HL-60 (cell line): ENCODE results near the gene MACC1.

Experiments
- DNase-seq, 2 experiments: peaks; one replicate each; pipeline ENCODE4 v3.0.0-alpha.2; 2010 to 2020; ENCODE audit warnings: low read depth in 1 of 2, low spot score in 1 of 2
- H3K27ac ChIP-seq: fragments of 250-450 bp; sonication (Bioruptor Pico); replicated peaks from 2 replicates; pipeline ENCODE4 v1.5.1; 2020; ENCODE audit warnings: mild to moderate bottlenecking, moderate library complexity
- H3K27me3 ChIP-seq: fragments of 250-450 bp; sonication (Bioruptor Pico); 2 replicates; pipeline ENCODE4 v1.5.1; 2021; ENCODE audit warnings: mild to moderate bottlenecking, moderate library complexity; ENCODE audit not compliant: insufficient read depth, poor library complexity, severe bottlenecking
- H3K4me3 ChIP-seq: replicated peaks from 2 replicates; pipeline ENCODE4 v1.5.1; 2011; ENCODE audit warnings: mild to moderate bottlenecking, control low read depth, low read length; ENCODE audit not compliant: insufficient read depth
- GABPA ChIP-seq: IDR thresholded peaks from 2 replicates; pipeline ENCODE4 v1.6.1; 2012; ENCODE audit warnings: low read depth
- POLR2AphosphoS5 ChIP-seq: IDR thresholded peaks from 2 replicates; pipeline ENCODE4 v1.6.1; 2012; ENCODE audit warnings: low read depth
- SPI1 ChIP-seq: IDR thresholded peaks from 2 replicates; pipeline ENCODE4 v1.6.1; 2012; ENCODE audit warnings: low read depth, mild to moderate bottlenecking, borderline replicate concordance
- long read RNA-seq: library from polyadenylated mRNA; unstranded; transcript quantifications from one replicate; pipeline ENCODE4 v2.0.0, GENCODE V29; 2020
- TF ChIP-seq, protein P1 (sequence below): IDR thresholded peaks from one replicate; pipeline ENCODE4 v1.5.1; 2011; ENCODE audit warnings: low read length, control low read depth, inconsistent platforms; ENCODE audit not compliant: insufficient read depth
- TF ChIP-seq, protein P2 (sequence below): IDR thresholded peaks from 2 replicates; pipeline ENCODE4 v1.6.1; 2012; ENCODE audit warnings: low read depth; ENCODE audit not compliant: insufficient replicate concordance

The MACC1 gene, protein sequence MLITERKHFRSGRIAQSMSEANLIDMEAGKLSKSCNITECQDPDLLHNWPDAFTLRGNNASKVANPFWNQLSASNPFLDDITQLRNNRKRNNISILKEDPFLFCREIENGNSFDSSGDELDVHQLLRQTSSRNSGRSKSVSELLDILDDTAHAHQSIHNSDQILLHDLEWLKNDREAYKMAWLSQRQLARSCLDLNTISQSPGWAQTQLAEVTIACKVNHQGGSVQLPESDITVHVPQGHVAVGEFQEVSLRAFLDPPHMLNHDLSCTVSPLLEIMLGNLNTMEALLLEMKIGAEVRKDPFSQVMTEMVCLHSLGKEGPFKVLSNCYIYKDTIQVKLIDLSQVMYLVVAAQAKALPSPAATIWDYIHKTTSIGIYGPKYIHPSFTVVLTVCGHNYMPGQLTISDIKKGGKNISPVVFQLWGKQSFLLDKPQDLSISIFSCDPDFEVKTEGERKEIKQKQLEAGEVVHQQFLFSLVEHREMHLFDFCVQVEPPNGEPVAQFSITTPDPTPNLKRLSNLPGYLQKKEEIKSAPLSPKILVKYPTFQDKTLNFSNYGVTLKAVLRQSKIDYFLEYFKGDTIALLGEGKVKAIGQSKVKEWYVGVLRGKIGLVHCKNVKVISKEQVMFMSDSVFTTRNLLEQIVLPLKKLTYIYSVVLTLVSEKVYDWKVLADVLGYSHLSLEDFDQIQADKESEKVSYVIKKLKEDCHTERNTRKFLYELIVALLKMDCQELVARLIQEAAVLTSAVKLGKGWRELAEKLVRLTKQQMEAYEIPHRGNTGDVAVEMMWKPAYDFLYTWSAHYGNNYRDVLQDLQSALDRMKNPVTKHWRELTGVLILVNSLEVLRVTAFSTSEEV
- long read RNA-seq, partial matches to known transcripts = 2 of 15 reads
- long read RNA-seq, other reads (novel, unspliced or antisense) = 9 of 15 reads

DNA sequence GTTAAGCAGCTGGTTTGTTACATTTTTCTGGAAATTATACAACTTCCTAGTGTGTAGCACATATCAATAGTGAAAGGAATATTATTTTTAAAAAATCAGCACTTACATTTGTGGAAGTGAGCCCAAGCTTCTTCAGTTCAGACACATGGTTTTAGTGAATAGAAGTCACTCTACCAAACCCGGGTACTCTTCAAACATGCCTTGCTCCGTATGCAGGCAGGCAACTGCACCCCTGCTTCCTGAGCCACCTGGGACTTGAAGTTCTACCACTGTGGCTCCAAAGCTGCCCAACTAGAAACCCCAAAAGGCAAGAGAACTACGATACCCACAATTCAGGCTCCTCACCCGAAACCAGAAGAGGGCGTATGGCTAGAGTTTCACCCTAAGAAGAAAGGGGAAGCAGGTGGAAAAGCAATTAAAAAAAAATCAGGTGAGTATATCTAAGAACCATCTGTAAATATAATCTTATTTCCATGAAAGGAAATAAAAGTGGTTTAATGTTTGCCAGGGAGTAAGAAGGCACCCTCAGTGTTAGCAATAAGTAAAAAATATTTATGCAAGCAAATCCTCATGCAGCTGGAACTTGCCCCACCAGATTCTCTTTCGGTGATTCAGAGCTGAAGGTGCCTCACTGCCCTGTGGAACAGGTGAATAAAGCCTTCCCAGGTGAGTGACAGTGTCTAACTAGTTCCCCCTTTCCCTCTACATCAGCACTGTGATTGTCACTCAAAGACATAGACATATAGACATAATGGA, at the start of gene MACC1:
TSS of gene MACC1 (minus strand) at position 192 of the 756 bp plus-strand sequence. CDS start 55,522 bp downstream, outside the sequence.
- peak in 1 of 2 experiments; percentile 90 for DNase-seq
- TF ChIP-seq, protein P1, sequence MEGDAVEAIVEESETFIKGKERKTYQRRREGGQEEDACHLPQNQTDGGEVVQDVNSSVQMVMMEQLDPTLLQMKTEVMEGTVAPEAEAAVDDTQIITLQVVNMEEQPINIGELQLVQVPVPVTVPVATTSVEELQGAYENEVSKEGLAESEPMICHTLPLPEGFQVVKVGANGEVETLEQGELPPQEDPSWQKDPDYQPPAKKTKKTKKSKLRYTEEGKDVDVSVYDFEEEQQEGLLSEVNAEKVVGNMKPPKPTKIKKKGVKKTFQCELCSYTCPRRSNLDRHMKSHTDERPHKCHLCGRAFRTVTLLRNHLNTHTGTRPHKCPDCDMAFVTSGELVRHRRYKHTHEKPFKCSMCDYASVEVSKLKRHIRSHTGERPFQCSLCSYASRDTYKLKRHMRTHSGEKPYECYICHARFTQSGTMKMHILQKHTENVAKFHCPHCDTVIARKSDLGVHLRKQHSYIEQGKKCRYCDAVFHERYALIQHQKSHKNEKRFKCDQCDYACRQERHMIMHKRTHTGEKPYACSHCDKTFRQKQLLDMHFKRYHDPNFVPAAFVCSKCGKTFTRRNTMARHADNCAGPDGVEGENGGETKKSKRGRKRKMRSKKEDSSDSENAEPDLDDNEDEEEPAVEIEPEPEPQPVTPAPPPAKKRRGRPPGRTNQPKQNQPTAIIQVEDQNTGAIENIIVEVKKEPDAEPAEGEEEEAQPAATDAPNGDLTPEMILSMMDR = no peak
- 0 out of 2 replicates have a peak, but pooled peaks have one; percentile 12 for TF ChIP-seq GABPA
- TF ChIP-seq SPI1 = peak; percentile 46; the same call in 1 of the 2 replicates
- 0 out of 2 replicates have a peak within 1 kb of the TSS, but pooled peaks have one; percentile 4 for H3K4me3 ChIP-seq
- H3K27ac ChIP-seq = peak within 1 kb of the TSS; percentile 37
- H3K27me3 ChIP-seq = no peaks in the 10 kb centered on the region

DNA sequence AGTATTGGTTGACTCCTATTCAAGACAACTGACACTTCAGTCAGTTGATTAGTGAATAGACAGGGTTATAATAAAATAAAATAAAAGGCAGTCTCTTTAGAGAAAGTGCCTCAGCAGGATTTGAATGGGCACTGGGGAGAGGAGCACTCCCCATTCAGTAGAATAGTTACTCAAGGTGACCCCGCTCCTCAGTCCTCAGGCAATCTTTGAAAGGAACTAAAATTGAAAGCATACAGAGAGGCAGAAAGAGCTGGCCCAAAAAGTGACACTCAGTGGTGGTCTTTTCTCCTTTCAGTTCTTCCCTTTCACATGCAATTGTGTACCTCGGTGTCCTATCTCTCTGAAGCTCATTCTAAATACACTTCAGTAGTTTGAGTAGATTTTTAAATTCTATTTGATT, 47.4 kb upstream of the MACC1 start:
- DNase-seq = no peak
- Histone ChIP-seq H3K27ac (no peak overlapping the region), H3K4me3 (no peak overlapping the region), H3K27me3 (no peaks in the 10 kb centered on the region)
- TF ChIP-seq, protein P2, sequence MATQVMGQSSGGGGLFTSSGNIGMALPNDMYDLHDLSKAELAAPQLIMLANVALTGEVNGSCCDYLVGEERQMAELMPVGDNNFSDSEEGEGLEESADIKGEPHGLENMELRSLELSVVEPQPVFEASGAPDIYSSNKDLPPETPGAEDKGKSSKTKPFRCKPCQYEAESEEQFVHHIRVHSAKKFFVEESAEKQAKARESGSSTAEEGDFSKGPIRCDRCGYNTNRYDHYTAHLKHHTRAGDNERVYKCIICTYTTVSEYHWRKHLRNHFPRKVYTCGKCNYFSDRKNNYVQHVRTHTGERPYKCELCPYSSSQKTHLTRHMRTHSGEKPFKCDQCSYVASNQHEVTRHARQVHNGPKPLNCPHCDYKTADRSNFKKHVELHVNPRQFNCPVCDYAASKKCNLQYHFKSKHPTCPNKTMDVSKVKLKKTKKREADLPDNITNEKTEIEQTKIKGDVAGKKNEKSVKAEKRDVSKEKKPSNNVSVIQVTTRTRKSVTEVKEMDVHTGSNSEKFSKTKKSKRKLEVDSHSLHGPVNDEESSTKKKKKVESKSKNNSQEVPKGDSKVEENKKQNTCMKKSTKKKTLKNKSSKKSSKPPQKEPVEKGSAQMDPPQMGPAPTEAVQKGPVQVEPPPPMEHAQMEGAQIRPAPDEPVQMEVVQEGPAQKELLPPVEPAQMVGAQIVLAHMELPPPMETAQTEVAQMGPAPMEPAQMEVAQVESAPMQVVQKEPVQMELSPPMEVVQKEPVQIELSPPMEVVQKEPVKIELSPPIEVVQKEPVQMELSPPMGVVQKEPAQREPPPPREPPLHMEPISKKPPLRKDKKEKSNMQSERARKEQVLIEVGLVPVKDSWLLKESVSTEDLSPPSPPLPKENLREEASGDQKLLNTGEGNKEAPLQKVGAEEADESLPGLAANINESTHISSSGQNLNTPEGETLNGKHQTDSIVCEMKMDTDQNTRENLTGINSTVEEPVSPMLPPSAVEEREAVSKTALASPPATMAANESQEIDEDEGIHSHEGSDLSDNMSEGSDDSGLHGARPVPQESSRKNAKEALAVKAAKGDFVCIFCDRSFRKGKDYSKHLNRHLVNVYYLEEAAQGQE = no peak
- TF ChIP-seq SPI1 = no peak
- TF ChIP-seq, protein P1 = no peak
- no peak for TF ChIP-seq POLR2AphosphoS5
- TF ChIP-seq GABPA = no peak

DNA sequence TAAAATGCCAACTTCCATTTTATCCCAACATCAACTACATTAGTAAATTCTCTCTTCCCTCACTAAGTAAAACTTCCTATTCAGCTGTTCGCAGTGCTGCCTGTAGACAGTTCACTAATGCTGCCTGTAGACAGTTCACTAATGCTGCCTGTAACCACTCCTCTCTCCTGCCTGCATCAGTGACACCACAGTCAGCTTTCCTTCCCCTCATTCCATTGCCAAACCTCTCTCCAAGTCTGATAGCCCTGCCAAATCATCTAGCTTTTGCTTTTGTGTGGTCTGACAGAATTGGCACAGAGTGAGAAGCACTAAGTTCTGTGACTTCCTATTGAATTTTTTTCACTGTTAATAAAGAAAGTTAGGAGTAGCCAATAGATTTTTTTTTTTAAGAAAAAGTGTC, 43.0 kb upstream of the MACC1 start:
- Histone ChIP-seq H3K4me3 (no peak overlapping the region), H3K27me3 (no peaks in the 10 kb centered on the region), H3K27ac (no peak overlapping the region)
- TF ChIP-seq GABPA = no peak
- DNase-seq = no peak

DNA sequence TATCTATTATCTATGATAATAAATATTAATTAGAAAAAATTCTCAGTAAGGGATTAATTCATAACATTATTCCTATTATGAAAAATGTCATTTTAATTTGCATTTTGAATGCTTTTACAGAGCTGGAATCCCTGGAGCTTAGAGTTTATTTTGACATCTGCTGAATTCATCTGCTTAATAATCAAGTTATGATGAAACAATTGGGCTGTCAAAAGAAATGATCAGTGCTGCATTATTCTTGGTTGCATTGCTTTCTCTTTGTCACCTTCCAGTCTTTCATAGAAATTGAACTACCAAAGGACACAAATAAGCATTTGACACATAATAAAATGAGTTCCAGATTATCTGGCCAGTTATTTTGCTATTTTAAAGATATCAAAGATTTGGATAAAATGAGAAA, 40.0 kb upstream of the MACC1 start:
- Histone ChIP-seq H3K27me3 (no peaks in the 10 kb centered on the region), H3K27ac (no peak overlapping the region), H3K4me3 (no peak overlapping the region)
- TF ChIP-seq GABPA = no peak
- no peak for TF ChIP-seq POLR2AphosphoS5
- no peak for TF ChIP-seq SPI1
- TF ChIP-seq, protein P2 = no peak
- TF ChIP-seq, protein P1 = no peak
- DNase-seq = no peak
